Progenitor cell of endocrine pancreas (in vitro differentiated cells): Measurements from ENCODE around the gene BMPR1B. TPM values are rescaled to one million over a fixed set of nuclear protein-coding genes. Genes with fewer than 3 reads are reported as not detected.
A peak's percentile ranks its signal among the peaks of the same experiment; 100 is the strongest.

Source experiments
- DNase-seq: peaks from one replicate; pipeline ENCODE4 v3.0.0; 2021; ENCODE audit warnings: low spot score; ENCODE audit not compliant: unreplicated experiment
- H3K27ac Mint-ChIP-seq: 2 replicates; pipeline ENCODE4 v1.8.0; 2021; ENCODE audit warnings: mild to moderate bottlenecking, moderate library complexity, mixed read lengths
- H3K27me3 Mint-ChIP-seq: 2 replicates; pipeline ENCODE4 v1.8.0; 2021; ENCODE audit warnings: mixed read lengths
- H3K36me3 Mint-ChIP-seq: 2 replicates; pipeline ENCODE4 v1.8.0; 2022; ENCODE audit warnings: mixed read lengths; ENCODE audit not compliant: insufficient read depth
- H3K4me1 Mint-ChIP-seq: 2 replicates; pipeline ENCODE4 v1.8.0; 2021; ENCODE audit warnings: low read depth, mixed read lengths
- H3K4me3 Mint-ChIP-seq: 2 replicates; pipeline ENCODE4 v1.8.0; 2021; ENCODE audit warnings: low read depth, mild to moderate bottlenecking, moderate library complexity, mixed read lengths
- H3K9me3 Mint-ChIP-seq: 2 replicates; pipeline ENCODE4 v1.8.0; 2021; ENCODE audit warnings: low read depth, mixed read lengths
- total RNA-seq: library from RNA; stranded (reverse); gene quantifications from 2 replicates; pipeline ENCODE4 v1.2.1, GENCODE V29; 2021
- TF ChIP-seq, protein P1 (sequence below): fragments of 200-600 bp; sonication (generic); IDR thresholded peaks from one replicate; pipeline ENCODE4 v1.5.0; 2021; ENCODE audit warnings: antibody characterized with exemption, mild to moderate bottlenecking; ENCODE audit not compliant: unreplicated experiment

BMPR1B gene
- total RNA-seq, 1 donor from 2014 or later = 21.1 TPM

DNA sequence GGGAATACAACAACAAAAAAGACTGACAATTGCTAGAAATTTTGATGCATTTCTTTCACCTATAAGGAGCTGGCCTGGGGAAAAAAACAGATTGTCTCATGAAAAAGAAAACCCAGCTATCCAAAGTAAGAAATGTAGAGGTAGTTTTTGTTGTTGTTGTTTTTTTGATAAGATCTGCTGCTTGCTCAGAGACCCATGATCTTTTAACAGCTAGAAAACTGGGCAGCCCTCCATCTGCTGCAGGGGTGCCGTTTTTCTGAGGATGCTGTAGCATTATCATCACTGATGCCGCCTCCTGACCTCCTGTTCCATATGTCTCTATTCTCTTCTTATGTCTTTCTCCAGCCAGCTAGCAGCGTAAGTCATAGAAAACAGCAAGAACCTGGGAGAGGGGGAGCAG lies 98.3 kb downstream of the BMPR1B start:
- Mint-ChIP-seq H3K4me3 (no peak overlapping the region), H3K36me3 (peaks cover 4% of the 10 kb centered on the region), H3K27ac (no peak overlapping the region), H3K9me3 (no peaks in the 10 kb centered on the region), H3K4me1 (peaks cover 5% of the 10 kb centered on the region), H3K27me3 (no peaks in the 10 kb centered on the region)
- DNase-seq = no peak
- TF ChIP-seq, protein P1, sequence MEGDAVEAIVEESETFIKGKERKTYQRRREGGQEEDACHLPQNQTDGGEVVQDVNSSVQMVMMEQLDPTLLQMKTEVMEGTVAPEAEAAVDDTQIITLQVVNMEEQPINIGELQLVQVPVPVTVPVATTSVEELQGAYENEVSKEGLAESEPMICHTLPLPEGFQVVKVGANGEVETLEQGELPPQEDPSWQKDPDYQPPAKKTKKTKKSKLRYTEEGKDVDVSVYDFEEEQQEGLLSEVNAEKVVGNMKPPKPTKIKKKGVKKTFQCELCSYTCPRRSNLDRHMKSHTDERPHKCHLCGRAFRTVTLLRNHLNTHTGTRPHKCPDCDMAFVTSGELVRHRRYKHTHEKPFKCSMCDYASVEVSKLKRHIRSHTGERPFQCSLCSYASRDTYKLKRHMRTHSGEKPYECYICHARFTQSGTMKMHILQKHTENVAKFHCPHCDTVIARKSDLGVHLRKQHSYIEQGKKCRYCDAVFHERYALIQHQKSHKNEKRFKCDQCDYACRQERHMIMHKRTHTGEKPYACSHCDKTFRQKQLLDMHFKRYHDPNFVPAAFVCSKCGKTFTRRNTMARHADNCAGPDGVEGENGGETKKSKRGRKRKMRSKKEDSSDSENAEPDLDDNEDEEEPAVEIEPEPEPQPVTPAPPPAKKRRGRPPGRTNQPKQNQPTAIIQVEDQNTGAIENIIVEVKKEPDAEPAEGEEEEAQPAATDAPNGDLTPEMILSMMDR = no peak

DNA sequence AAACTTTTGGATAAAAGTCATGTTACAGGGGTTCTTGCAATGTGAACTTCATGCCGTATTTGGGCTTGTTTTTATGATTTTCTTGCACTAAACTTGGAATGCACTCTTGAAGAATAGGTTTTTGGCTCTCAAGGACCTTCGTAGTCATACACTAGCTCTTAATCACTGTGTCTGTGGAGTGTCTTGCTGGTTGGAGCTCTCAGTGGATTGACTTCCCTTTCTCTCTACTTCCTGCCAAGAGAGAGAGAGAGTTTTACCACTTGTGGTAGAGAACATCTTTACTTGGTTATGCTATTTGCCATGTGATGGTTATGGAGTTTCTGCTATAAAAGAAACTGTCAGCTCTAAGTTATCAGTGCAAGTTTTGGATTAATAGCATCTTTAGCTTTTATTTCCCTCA lies 112.4 kb downstream of the BMPR1B start:
- Mint-ChIP-seq H3K27me3 (no peaks in the 10 kb centered on the region), H3K9me3 (no peaks in the 10 kb centered on the region), H3K4me3 (no peak overlapping the region), H3K4me1 (peaks cover 1% of the 10 kb centered on the region), H3K36me3 (peaks cover 2% of the 10 kb centered on the region), H3K27ac (peak overlapping the region; percentile 42)
- no peak for DNase-seq
- TF ChIP-seq, protein P1 = no peak

DNA sequence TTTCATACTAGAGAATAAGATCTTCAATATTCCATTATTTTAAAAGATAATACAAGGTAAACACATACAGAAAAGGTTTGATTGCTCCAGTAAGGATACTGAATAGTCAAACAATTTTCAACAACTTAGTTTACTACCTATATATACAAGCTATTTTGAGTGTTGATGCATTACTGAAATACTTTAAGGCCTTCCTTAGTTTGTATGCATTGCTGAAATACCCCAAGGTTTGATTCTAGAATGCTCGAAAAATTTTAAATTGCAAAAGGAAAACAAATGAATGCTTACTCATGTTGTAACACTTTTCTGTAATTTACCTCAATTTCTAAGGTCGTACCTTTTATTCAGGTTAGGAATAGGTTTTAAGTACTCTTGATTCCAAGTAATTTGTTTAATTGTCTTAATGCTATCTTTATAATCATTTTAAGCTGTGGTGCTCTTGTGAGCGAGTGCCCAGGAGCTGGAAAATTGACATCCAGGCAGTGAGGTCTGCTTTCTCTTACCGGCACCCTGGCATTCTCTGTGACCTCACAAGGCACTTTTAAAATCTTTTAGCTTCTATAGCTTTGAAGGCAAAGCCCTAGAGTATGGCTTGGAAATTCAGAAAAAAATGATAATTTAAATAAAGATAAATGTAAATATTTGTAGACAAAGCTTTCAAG lies 114.0 kb downstream of the BMPR1B start:
- Mint-ChIP-seq H3K4me3 (no peak overlapping the region), H3K9me3 (no peaks in the 10 kb centered on the region), H3K27me3 (no peaks in the 10 kb centered on the region), H3K4me1 (peaks cover 6% of the 10 kb centered on the region), H3K36me3 (peaks cover 3% of the 10 kb centered on the region), H3K27ac (no peak overlapping the region)
- DNase-seq = no peak
- TF ChIP-seq, protein P1 = no peak

DNA sequence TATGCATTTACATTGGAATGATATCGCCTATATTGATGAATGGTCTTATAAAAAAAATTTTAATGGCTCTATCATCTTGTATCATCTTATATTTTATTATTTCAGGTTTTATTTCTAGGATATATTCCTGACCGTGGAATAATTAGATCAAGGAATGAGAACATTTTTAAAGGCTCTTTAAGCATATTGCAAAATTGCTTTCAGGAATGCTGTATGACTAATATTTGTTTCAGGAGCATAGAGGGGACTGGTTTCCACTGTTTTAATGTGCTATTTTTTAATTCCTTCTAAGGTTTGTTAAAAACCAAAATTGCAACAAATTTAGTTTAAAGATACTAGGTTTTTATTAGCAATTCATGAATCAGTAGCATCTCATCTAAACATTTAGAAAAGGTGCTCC lies 120.2 kb downstream of the BMPR1B start:
- Mint-ChIP-seq H3K27me3 (no peaks in the 10 kb centered on the region), H3K4me1 (peaks cover 5% of the 10 kb centered on the region), H3K9me3 (no peaks in the 10 kb centered on the region), H3K4me3 (no peak overlapping the region), H3K27ac (no peak overlapping the region), H3K36me3 (peaks cover 9% of the 10 kb centered on the region)
- no peak for DNase-seq
- TF ChIP-seq, protein P1 = no peak

DNA sequence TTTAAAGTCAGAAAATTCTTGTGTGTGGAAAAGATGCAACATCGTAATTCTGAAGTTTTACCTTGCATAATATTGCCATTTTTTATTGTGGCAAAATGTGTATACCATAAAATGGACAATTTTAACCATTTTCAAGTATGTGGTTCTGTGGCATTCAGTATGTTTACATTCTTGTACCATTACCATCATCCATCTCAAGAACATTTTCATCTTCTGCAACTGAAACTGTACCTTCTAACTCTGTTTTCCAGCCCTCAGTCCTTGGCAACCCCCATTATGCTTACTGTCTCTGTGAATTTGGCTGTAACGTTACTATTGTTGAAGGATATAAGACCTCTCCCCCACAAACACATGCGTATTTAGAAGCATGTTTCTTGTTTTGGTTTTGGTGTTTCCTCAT lies 123.2 kb downstream of the BMPR1B start:
- Mint-ChIP-seq H3K27me3 (no peaks in the 10 kb centered on the region), H3K9me3 (no peaks in the 10 kb centered on the region), H3K36me3 (peaks cover 8% of the 10 kb centered on the region), H3K27ac (no peak overlapping the region), H3K4me1 (peaks cover 3% of the 10 kb centered on the region), H3K4me3 (no peak overlapping the region)
- no peak for DNase-seq
- TF ChIP-seq, protein P1 = no peak
